AG09309 (cell line): Measurements from ENCODE around the gene FTH1.
"Not testable (repeated sequence)": the region's sequence is repeated elsewhere in the genome, so short reads cannot be mapped to it uniquely, and the experiment has no call there.

Experiments used
- DNase-seq: peaks from one replicate; pipeline ENCODE4 v3.0.0-alpha.2; 2010; ENCODE audit warnings: low read depth
- H3K4me3 ChIP-seq: 2 replicates; pipeline ENCODE4 v1.5.1; 2011; ENCODE audit warnings: mild to moderate bottlenecking, low read depth, low read length, moderate library complexity; ENCODE audit not compliant: control insufficient read depth
- TF ChIP-seq, protein P1 (sequence below): IDR thresholded peaks from 2 replicates; pipeline ENCODE4 v1.5.1; 2011; ENCODE audit warnings: mild to moderate bottlenecking, low read depth, low read length, inconsistent platforms; ENCODE audit not compliant: insufficient read depth, control insufficient read depth; ENCODE audit errors: missing control alignments

Gene FTH1

GRCh38 chr11:61969391-61969758 is 1.9 kb upstream of the FTH1 start:
- no peak overlapping the region for H3K4me3 ChIP-seq
- no peak for DNase-seq
- TF ChIP-seq, protein P1, sequence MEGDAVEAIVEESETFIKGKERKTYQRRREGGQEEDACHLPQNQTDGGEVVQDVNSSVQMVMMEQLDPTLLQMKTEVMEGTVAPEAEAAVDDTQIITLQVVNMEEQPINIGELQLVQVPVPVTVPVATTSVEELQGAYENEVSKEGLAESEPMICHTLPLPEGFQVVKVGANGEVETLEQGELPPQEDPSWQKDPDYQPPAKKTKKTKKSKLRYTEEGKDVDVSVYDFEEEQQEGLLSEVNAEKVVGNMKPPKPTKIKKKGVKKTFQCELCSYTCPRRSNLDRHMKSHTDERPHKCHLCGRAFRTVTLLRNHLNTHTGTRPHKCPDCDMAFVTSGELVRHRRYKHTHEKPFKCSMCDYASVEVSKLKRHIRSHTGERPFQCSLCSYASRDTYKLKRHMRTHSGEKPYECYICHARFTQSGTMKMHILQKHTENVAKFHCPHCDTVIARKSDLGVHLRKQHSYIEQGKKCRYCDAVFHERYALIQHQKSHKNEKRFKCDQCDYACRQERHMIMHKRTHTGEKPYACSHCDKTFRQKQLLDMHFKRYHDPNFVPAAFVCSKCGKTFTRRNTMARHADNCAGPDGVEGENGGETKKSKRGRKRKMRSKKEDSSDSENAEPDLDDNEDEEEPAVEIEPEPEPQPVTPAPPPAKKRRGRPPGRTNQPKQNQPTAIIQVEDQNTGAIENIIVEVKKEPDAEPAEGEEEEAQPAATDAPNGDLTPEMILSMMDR: no peak

DNA sequence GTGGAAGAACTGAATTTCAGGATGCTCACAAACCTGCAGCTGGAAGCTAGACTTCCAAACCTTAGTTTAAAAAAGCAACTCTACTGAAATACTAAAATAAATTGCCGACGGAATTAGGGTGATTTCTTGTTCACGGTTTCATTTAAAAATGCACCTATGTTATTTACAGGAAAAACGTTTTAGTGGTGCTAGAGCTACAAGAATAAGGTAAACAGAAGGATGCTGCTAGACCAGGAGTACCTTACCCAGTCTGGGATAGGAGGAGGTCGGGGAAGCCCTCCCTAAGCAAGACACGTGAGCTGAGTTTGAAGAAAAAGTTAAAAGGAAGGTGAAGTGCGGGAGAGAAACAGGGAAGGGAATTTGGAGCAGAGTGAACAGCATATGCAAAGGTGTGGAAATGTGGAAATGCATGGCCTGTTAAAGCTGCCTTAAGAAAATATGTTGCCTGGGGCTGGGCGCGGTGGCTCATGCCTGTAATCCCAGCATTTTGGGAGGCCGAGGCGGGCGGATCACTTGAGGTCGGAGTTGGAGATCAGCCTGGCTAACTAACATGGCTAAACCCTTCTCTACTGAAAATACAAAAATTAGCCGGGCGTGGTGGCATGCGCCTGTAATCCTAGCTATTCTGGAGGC is 1.4 kb upstream of the FTH1 start:
- no peak for DNase-seq
- TF ChIP-seq, protein P1: no peak
- peak overlapping the region; percentile 97; the same call in 1 of the 2 replicates for H3K4me3 ChIP-seq

GRCh38 chr11:61967924-61968757 is 707 bp upstream of the FTH1 start:
- H3K4me3 ChIP-seq: peak overlapping the region; percentile 97
- TF ChIP-seq, protein P1: no peak
- no peak for DNase-seq

- peak overlapping the region; percentile 97 for H3K4me3 ChIP-seq
- TF ChIP-seq, protein P1: no peak
- DNase-seq: no peak
These were observed 709 bp downstream of the FTH1 start for GRCh38 chr11:61966734-61967115.

GRCh38 chr11:61964666-61965271 is 2.7 kb downstream of the FTH1 start:
- H3K4me3 ChIP-seq: peak overlapping the region; percentile 97
- not testable (repeated sequence) for DNase-seq

DNA sequence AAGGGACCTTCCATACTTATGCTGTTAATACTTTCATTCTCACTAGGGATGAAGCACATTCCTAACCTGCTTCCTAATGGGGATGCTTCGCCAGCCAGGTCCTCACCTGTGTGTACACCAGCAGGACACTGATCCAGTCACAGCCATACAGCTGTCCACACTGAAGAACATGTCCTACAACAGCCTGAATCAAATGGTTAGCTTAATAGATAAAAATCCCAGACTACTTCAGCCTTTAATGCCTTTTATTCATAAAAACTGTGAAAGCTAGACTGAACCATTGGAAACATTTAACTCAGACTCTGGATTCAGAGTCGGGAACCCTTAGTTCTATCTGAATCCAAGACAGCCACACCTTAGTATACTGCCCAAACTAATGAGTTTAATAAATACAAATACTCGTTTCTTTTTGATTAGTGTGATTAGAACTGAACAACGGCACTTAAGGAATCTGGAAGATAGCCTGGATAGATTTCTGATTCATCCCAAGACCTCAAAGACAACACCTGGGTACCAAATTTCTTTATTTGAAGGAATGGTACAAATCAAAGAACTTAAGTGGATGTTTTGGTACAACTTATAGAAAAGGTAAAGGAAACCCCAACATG is 3.3 kb downstream of the FTH1 start:
- TF ChIP-seq, protein P1: no peak
- peak overlapping the region; percentile 97; the same call in 1 of the 2 replicates for H3K4me3 ChIP-seq
- no peak for DNase-seq
